VCaP (cell line): Measurements from ENCODE around the gene RAB12.
"Not testable (repeated sequence)": the region's sequence is repeated elsewhere in the genome, so short reads cannot be mapped to it uniquely, and the experiment has no call there.

Experiments used
- H3K27ac ChIP-seq: fragments of 450-650 bp; 2 replicates; pipeline ENCODE4 v1.5.1; 2017
- TF ChIP-seq, protein P1 (sequence below): fragments of 450-650 bp; conservative IDR thresholded peaks from 2 replicates; pipeline ENCODE4 v1.5.1; 2017; ENCODE audit warnings: mild to moderate bottlenecking, moderate library complexity

RAB12 gene

DNA sequence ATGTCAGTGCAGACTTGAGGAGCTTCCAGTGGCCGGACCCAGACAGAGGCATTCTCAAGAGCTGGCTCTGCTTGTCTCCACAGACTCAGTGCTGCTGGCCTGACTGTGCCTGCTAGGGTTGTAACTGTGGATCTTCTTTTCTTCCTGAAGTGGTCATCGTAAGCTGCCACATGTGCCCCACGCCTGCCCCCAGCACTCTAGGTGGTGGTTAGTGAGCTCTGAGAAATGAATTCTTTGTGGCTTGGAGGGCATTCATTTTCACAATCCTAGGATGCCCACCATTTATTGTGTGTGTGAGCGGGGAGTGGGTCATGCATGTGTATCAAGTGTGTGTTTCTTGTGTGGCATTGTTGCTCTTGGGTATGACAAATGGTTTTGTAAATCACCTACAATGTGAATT is 23.1 kb downstream of the RAB12 start:
- TF ChIP-seq, protein P1, sequence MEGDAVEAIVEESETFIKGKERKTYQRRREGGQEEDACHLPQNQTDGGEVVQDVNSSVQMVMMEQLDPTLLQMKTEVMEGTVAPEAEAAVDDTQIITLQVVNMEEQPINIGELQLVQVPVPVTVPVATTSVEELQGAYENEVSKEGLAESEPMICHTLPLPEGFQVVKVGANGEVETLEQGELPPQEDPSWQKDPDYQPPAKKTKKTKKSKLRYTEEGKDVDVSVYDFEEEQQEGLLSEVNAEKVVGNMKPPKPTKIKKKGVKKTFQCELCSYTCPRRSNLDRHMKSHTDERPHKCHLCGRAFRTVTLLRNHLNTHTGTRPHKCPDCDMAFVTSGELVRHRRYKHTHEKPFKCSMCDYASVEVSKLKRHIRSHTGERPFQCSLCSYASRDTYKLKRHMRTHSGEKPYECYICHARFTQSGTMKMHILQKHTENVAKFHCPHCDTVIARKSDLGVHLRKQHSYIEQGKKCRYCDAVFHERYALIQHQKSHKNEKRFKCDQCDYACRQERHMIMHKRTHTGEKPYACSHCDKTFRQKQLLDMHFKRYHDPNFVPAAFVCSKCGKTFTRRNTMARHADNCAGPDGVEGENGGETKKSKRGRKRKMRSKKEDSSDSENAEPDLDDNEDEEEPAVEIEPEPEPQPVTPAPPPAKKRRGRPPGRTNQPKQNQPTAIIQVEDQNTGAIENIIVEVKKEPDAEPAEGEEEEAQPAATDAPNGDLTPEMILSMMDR, result no peak
- no peak overlapping the region for H3K27ac ChIP-seq

DNA sequence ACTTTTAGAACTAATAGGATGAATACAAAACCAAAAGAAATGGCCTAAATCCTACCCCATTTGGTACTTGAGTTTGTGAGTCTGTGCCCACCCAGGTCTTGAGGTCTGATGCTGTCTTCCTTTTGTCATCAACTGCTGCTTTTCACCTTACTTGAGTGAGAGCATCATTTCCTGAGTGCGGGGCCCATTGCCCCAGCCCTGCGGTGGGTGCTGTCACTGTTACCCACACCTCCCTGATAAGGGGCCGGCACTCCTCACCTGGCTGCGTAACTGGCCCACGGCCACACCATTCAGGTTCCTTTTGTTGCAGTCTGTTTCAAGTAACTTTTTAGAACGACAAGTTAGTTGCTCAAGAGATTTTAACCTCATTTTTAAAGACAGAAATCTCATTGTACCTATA is 25.3 kb downstream of the RAB12 start:
- TF ChIP-seq, protein P1, result no peak
- no peak overlapping the region for H3K27ac ChIP-seq

DNA sequence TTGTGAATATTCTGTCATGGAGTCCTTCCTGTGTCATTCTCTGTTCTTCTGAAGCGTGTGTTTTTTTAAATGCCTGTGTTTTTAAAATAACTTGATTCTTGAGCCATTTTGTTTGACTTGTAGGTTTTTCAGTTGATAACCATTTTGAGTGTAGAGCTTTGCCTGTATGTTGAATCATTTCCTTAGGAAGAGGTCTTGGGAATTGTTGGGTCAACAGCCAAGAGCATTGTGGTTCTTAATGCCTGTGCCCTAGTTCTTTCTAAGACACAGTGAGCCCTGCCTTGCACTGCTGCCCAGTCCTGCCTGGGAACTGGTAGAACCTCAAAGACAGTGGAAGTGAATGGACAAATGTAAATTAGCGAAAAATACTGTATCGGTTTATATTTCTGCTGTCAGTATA is 25.9 kb downstream of the RAB12 start:
- no peak overlapping the region for H3K27ac ChIP-seq
- TF ChIP-seq, protein P1, result no peak

DNA sequence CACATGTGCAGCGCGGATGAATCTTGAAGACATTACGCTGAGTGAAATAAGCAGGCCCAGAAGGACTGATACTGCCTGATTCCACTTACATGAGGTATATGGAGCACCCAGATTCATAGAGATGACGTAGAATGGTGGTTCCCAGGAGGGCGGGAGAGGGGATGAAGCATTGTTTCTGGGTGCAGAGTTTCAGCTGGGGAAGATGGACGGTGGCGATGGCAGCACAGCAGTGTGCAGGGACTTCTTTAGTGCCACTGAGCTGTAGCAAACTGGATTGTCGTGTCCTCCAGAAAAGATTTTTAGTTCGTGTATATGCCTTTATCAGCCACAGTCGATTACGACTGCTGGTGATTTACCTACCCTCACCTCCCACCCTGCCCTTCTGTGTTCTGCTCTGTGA is 30.5 kb downstream of the RAB12 start:
- H3K27ac ChIP-seq, result no peak overlapping the region
- TF ChIP-seq, protein P1, result no peak

DNA sequence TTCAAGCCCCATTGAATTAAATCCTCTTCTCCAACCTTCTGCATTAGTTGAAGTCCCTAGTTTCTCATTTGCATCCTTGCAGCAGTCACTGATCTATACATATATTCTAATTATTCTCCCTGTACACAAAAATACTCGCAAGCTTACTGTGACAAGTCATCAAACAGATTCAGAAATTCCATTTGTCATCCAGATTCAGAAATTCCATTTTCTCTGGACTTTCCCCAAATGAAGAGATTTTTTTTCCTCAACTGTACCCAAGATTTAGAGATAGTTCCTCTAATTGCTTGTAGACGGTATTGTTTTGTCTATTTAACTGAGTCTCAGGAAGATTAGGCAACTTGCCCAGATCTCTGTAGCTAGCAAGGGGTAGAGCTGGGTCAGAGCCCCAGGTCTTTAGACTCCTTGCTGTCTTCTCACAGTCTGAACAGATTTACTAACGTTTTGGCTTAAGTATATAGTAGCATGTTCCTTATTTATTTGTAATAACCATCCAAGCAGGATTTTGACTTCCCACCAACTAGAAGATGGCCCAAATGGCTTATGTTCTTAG is 34.2 kb downstream of the RAB12 start:
- TF ChIP-seq, protein P1, result no peak
- no peak overlapping the region for H3K27ac ChIP-seq

DNA sequence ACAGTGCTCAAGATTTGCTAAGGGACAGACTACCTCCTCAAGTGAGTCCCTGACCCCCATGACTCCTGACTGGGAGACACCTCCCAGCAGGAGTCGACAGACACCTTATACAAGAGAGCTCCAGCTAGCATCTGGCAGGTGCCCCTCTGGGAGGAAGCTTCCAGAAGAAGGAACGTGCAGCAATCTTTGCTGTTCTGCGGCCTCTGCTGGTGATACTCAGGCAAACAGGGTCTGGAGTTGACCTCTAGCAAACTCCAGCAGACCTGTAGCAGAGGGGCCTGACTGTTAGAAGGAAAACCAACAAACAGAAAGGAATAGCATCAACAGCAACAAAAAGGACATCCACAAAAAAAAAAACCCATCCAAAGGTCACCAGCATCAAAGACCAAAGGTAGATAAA is 38.1 kb downstream of the RAB12 start:
- H3K27ac ChIP-seq, result not testable (repeated sequence)

DNA sequence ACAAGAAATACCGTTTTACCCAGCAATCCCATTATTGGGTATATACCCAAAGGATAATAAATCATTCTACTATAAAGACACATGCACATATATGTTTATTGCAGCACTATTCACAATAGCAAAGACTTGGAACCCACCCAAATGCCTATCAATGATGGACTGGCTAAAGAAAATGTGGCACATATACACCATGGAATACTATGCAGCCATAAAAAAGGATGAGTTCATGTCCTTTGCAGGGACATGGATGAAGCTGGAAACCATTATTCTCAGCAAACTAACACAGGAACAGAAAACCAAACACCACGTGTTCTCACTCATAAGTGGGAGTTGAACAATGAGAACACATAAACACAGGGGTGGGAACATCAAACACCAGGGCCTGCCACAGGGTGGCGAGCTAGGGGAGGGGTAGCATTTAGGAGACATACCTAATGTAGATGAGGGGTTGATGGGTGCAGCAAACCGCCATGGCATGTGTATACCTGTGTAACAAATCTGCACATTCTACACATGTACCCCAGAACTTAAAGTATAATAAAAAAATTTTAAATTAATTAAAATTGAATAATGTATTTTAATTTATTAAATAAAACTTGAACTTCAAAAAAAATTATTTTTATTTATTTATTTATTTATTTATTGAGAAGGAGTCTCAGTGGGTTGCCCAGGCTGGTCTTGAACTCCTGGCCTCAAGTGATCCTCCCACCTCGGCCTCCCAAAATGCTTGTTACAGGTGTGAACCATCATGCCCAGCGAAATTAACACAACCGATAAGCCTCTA is 42.4 kb downstream of the RAB12 start:
- not testable (repeated sequence) for H3K27ac ChIP-seq

DNA sequence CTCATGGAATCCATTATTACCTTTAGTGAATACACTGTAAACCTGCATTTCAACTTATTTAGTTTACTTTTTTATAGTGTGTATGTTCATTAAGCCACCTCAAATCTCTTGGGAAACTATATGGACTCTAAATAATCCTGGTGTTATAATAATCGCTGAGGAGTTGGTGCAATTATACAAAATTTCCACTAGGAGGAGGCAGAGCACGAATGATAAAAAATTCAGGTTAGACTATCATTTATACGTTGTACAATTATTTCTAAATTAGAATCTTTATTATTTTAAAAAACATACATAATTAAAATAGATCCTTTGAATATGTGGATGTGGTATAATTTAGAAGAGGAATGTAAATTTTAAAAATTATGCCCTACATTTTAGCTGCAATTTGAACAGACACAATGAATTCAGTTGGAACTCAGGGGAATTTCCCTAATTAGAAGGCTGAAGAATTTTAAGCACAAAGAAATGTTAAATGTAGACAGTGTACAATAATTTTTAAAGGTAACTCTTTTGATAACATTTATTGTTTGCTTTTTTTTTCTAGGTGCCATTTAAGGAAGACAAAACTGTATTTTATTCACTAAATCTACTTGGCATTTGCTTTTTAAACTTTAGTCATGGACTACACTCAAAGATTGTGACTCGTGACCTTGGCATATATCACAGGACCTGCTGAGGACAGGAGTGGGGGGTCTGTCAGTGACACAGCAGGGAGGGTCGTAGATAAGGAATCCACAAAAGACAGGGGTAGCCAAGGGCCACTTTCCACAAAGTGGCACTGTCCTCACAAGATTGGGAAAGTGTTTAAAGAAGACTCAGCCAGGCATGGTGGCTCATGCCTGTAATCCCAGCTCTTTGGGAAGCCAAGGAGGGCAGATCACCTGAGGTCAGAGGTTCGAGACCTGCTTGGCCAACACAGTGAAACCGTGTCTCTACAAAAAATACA is 45.5 kb downstream of the RAB12 start:
- no peak overlapping the region for H3K27ac ChIP-seq
- TF ChIP-seq, protein P1, result peak; percentile 86
